GM12892 (cell line): ENCODE data around the gene CFAP46.

Experiments
- POLR2A ChIP-seq: IDR thresholded peaks from 2 replicates; pipeline ENCODE4 v1.6.1; 2011; ENCODE audit warnings: low read depth, low read length, control low read depth
- TAF1 ChIP-seq: IDR thresholded peaks from 2 replicates; pipeline ENCODE4 v1.6.1; 2011; ENCODE audit warnings: low read depth, mild to moderate bottlenecking, control low read depth, low read length, borderline replicate concordance

- TF ChIP-seq POLR2A (no peak), TAF1 (no peak)
Measured at GRCh38 chr10:132765435-132765834, 176.9 kb downstream of the CFAP46 start.
